CD14-positive monocyte (primary cell): ENCODE measurements around the gene ACOT7. TPM values are rescaled to one million over a fixed set of nuclear protein-coding genes. Genes with fewer than 3 reads are reported as not detected.

Source experiments
- DNase-seq, 3 donors: peaks; one replicate each; pipeline ENCODE4 v3.0.0-alpha.2; 2011 to 2022
- H2AFZ ChIP-seq: 2 replicates; pipeline ENCODE4 v1.6.0; 2012; ENCODE audit warnings: mild to moderate bottlenecking, low read depth, low read length, inconsistent platforms; ENCODE audit not compliant: insufficient read depth, poor library complexity, severe bottlenecking
- H3K27ac ChIP-seq, 2 donors: 1 replicate in 1 of 2; 2 replicates in 1 of 2; pipeline ENCODE4 v1.5.1; 2012 to 2013; ENCODE audit warnings: low read length in 2 of 2, control low read depth in 1 of 2, inconsistent platforms in 1 of 2, low read depth in 1 of 2, mild to moderate bottlenecking in 1 of 2
- H3K27me3 ChIP-seq, 2 donors: one replicate each; pipeline versions ENCODE4 v1.6.0 to v1.6.1; 2011 to 2013; ENCODE audit warnings: low read length in 2 of 2; ENCODE audit not compliant: control insufficient read depth in 2 of 2, insufficient read depth in 2 of 2
- H3K36me3 ChIP-seq, 2 donors: replicated peaks in 1 of 2; 1 replicate in 1 of 2; 2 replicates in 1 of 2; pipeline versions ENCODE4 v1.5.1 to v1.6.1; 2012 to 2013; ENCODE audit warnings: low read length in 2 of 2, control low read depth in 1 of 2, inconsistent platforms in 1 of 2, mild to moderate bottlenecking in 1 of 2; ENCODE audit not compliant: insufficient read depth in 2 of 2, control insufficient read depth in 1 of 2
- H3K4me1 ChIP-seq, 2 donors: 1 replicate in 1 of 2; 2 replicates in 1 of 2; pipeline versions ENCODE4 v1.5.1 to v1.6.1; 2012 to 2013; ENCODE audit warnings: low read length in 2 of 2, control low read depth in 1 of 2, inconsistent platforms in 1 of 2, mild to moderate bottlenecking in 1 of 2, moderate library complexity in 1 of 2; ENCODE audit not compliant: insufficient read depth in 2 of 2, control insufficient read depth in 1 of 2
- H3K4me2 ChIP-seq: replicated peaks from 2 replicates; pipeline ENCODE3; 2012; ENCODE audit warnings: low read length, moderate library complexity, mild to moderate bottlenecking; ENCODE audit not compliant: poor library complexity, severe bottlenecking; ENCODE audit errors: extremely low read depth
- H3K4me3 ChIP-seq, 3 experiments: fragments of 200-600 bp in 1 of 3; sonication (generic) in 1 of 3; replicated peaks in 1 of 3; 1 replicate in 2 of 3; 2 replicates in 1 of 3; pipeline ENCODE4 v1.5.1; 2011 to 2013; ENCODE audit warnings: low read length in 3 of 3, mild to moderate bottlenecking in 3 of 3, control low read depth in 2 of 3, low read depth in 2 of 3, inconsistent platforms in 1 of 3, moderate library complexity in 1 of 3
- H3K79me2 ChIP-seq: 2 replicates; pipeline ENCODE4 v1.6.0; 2012; ENCODE audit warnings: mild to moderate bottlenecking, control low read depth, inconsistent platforms, low read length, moderate library complexity; ENCODE audit not compliant: insufficient read depth
- H3K9ac ChIP-seq: 2 replicates; pipeline ENCODE4 v1.6.0; 2017; ENCODE audit warnings: low read length, mild to moderate bottlenecking; ENCODE audit not compliant: insufficient read depth, poor library complexity, severe bottlenecking
- H3K9me3 ChIP-seq, 2 donors: replicated peaks in 1 of 2; 1 replicate in 1 of 2; 2 replicates in 1 of 2; pipeline versions ENCODE4 v1.5.1 to v1.6.1; 2012 to 2013; ENCODE audit warnings: low read length in 2 of 2, control low read depth in 1 of 2; ENCODE audit not compliant: control insufficient read depth in 1 of 2, insufficient read depth in 1 of 2
- H4K20me1 ChIP-seq: 2 replicates; pipeline ENCODE4 v1.6.0; 2012; ENCODE audit warnings: mild to moderate bottlenecking, low read length, control low read depth, moderate library complexity; ENCODE audit not compliant: insufficient read depth
- H3K27ac Mint-ChIP-seq, 7 donors: one replicate each; pipeline ENCODE4 v1.8.0; 2020; ENCODE audit warnings: mild to moderate bottlenecking in 7 of 7, mixed read lengths in 7 of 7, moderate library complexity in 6 of 7, inconsistent platforms in 2 of 7
- H3K27me3 Mint-ChIP-seq, 3 donors: one replicate each; pipeline ENCODE4 v1.8.0; 2021 to 2022; ENCODE audit warnings: low read depth in 3 of 3, mild to moderate bottlenecking in 3 of 3, mixed read lengths in 3 of 3, moderate library complexity in 3 of 3, inconsistent platforms in 1 of 3
- H3K36me3 Mint-ChIP-seq, 2 donors: one replicate each; pipeline ENCODE4 v1.8.0; 2020; ENCODE audit warnings: mixed read lengths in 2 of 2, inconsistent platforms in 1 of 2, mild to moderate bottlenecking in 1 of 2
- H3K4me1 Mint-ChIP-seq: one replicate; pipeline ENCODE4 v1.8.0; 2020; ENCODE audit warnings: mild to moderate bottlenecking, mixed read lengths
- H3K4me3 Mint-ChIP-seq, 2 donors: one replicate each; pipeline ENCODE4 v1.8.0; 2020; ENCODE audit warnings: mild to moderate bottlenecking in 2 of 2, mixed read lengths in 2 of 2, moderate library complexity in 1 of 2
- H3K9me3 Mint-ChIP-seq, 7 donors: one replicate each; pipeline ENCODE4 v1.8.0; 2020 to 2022; ENCODE audit warnings: mixed read lengths in 7 of 7, mild to moderate bottlenecking in 6 of 7, moderate library complexity in 6 of 7, inconsistent platforms in 2 of 7
- WGBS: methylation state at CpG from one replicate; pipeline ENCODE4 v1.1.5; 2013; ENCODE audit warnings: missing lambda C conversion rate; ENCODE audit not compliant: insufficient coverage; 5-methylcytosine and 5-hydroxymethylcytosine counted together
- intact Hi-C, 2 donors: fragments of 100-400 bp; cut with micrococcal nuclease; formaldehyde crosslinking; loops; one replicate each; pipeline versions ENCODE4 v1.15.0 to v1.15.1; 2023
- polyA plus RNA-seq, 3 donors: library from polyadenylated mRNA; depleted of rRNA in 1 of 3; unstranded in 2 of 3; stranded (reverse) in 1 of 3; fragments of 300-500 nt in 2 of 3; fragments of >200 nt in 1 of 3; fragmentation: Illumina TruSeq in 2 of 3; gene quantifications; 1 replicate in 2 of 3; 2 replicates in 1 of 3; pipeline ENCODE4 v1.2.3, GENCODE V29; 2012 to 2021
- TF ChIP-seq, protein P1 (sequence below): fragments of 200-600 bp; IDR thresholded peaks from one replicate; pipeline ENCODE4 v1.8.0; 2022; ENCODE audit warnings: antibody characterized with exemption, mild to moderate bottlenecking

Gene ACOT7
- polyA plus RNA-seq, 3 donors: 0.63 to 4.3 (median 1.4) TPM

DNA sequence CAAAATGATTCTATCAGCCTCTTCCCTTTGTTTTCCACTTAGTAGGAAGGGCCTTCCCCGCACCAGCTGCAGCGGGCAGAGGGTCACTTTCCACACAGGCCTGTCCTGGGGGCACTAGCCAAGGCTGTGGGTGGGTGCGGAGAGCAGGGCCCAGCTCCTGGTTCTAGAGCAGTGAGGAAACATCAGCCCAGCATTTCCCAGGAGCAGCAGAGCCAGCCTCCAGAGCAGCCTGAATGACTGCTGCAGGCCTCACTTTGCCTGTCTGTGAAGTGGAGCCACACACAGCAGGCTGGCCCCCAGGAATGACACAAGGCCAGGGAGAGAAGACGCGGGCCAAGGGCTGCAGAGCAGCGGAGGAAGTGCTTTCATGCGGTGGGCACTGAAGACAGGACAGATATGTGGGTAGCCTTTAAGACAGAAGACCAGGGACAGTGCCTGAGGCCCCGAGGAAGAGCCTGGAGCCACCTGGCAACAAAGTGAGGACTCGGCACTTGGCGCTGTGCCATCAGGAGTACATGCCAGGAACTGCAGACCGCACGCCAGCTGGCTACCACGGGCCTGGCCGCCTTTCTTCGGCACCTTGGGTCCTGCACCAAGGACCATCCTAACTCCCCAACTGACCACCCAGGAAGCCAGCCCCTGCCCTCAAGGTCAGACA is 42.0 kb downstream of the ACOT7 start:
- TF ChIP-seq, protein P1, sequence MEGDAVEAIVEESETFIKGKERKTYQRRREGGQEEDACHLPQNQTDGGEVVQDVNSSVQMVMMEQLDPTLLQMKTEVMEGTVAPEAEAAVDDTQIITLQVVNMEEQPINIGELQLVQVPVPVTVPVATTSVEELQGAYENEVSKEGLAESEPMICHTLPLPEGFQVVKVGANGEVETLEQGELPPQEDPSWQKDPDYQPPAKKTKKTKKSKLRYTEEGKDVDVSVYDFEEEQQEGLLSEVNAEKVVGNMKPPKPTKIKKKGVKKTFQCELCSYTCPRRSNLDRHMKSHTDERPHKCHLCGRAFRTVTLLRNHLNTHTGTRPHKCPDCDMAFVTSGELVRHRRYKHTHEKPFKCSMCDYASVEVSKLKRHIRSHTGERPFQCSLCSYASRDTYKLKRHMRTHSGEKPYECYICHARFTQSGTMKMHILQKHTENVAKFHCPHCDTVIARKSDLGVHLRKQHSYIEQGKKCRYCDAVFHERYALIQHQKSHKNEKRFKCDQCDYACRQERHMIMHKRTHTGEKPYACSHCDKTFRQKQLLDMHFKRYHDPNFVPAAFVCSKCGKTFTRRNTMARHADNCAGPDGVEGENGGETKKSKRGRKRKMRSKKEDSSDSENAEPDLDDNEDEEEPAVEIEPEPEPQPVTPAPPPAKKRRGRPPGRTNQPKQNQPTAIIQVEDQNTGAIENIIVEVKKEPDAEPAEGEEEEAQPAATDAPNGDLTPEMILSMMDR: no peak
- no peaks in the 10 kb centered on the region for H3K9me3 Mint-ChIP-seq
- H4K20me1 ChIP-seq: no peaks in the 10 kb centered on the region
- H3K4me3 ChIP-seq: no peak overlapping the region
- H3K9ac ChIP-seq: no peak overlapping the region
- H3K27me3 ChIP-seq: no peaks in the 10 kb centered on the region
- H3K27ac ChIP-seq: no peak overlapping the region
- H3K4me1 Mint-ChIP-seq: peaks cover 12% of the 10 kb centered on the region
- H3K4me2 ChIP-seq: no peak overlapping the region
- peaks cover 5 to 14% of the 10 kb centered on the region in 2 donors for H3K4me1 ChIP-seq
- H3K36me3 Mint-ChIP-seq: peaks cover 0 to 6% of the 10 kb centered on the region in 2 donors
- no peaks in the 10 kb centered on the region for H3K79me2 ChIP-seq
- H3K27ac Mint-ChIP-seq: peak overlapping the region in 1 of 7 donors; percentile 86
- no peak overlapping the region for H2AFZ ChIP-seq
- 93% methylated on average over 14 of the region's 15 CpGs for WGBS
- no peaks in the 10 kb centered on the region for H3K9me3 ChIP-seq
- H3K27me3 Mint-ChIP-seq: peaks cover 0 to 4% (median 4%) of the 10 kb centered on the region in 3 donors
- H3K36me3 ChIP-seq: no peaks in the 10 kb centered on the region
- no peak for DNase-seq
- H3K4me3 Mint-ChIP-seq: peak overlapping the region in 1 of 2 donors; percentile 60
- intact Hi-C loops: no loop called here

- Histone ChIP-seq H3K27ac (no peak overlapping the region), H3K27me3 (no peaks in the 10 kb centered on the region), H4K20me1 (no peaks in the 10 kb centered on the region), H3K4me1 (peaks cover 5 to 14% of the 10 kb centered on the region in 2 donors), H2AFZ (no peak overlapping the region), H3K9me3 (no peaks in the 10 kb centered on the region), H3K36me3 (no peaks in the 10 kb centered on the region), H3K79me2 (no peaks in the 10 kb centered on the region), H3K9ac (no peak overlapping the region), H3K4me3 (no peak overlapping the region), H3K4me2 (no peak overlapping the region)
- TF ChIP-seq, protein P1: no peak
- H3K27me3 Mint-ChIP-seq: peaks cover 1 to 6% (median 4%) of the 10 kb centered on the region in 3 donors
- H3K9me3 Mint-ChIP-seq: no peaks in the 10 kb centered on the region
- peaks cover 3 to 6% of the 10 kb centered on the region in 2 donors for H3K36me3 Mint-ChIP-seq
- WGBS: 94% methylated on average over 15 of the region's 15 CpGs
- H3K27ac Mint-ChIP-seq: peak overlapping the region in 1 of 7 donors; percentile 22
- intact Hi-C loops: no loop called here
- H3K4me3 Mint-ChIP-seq: no peak overlapping the region
- peaks cover 12% of the 10 kb centered on the region for H3K4me1 Mint-ChIP-seq
- no peak for DNase-seq
Observed at GRCh38 chr1:6350416-6351088, 43.0 kb downstream of the ACOT7 start.
